KMS-11 (cell line): ENCODE measurements around the gene ADORA1.

Experiments used
- H2AFZ ChIP-seq: fragments of 200-600 bp; sonication (generic); 2 replicates; pipeline ENCODE4 v1.6.1; 2016; ENCODE audit warnings: antibody characterized with exemption, mixed run types, low read depth
- H3K27ac ChIP-seq: fragments of 200-600 bp; sonication (generic); 2 replicates; pipeline ENCODE4 v1.6.1; 2016; ENCODE audit warnings: mild to moderate bottlenecking, mixed run types
- H3K27me3 ChIP-seq: fragments of 200-600 bp; sonication (generic); 2 replicates; pipeline ENCODE4 v1.6.1; 2017; ENCODE audit warnings: mild to moderate bottlenecking, low read depth, mixed run types, moderate library complexity; ENCODE audit not compliant: insufficient read depth
- H3K36me3 ChIP-seq: fragments of 200-600 bp; sonication (generic); 2 replicates; pipeline ENCODE4 v1.6.1; 2017; ENCODE audit warnings: mild to moderate bottlenecking, mixed run types; ENCODE audit not compliant: insufficient read depth
- H3K4me1 ChIP-seq: fragments of 200-600 bp; sonication (generic); 2 replicates; pipeline ENCODE4 v1.6.1; 2016; ENCODE audit warnings: mild to moderate bottlenecking, low read depth, mixed run types; ENCODE audit not compliant: poor library complexity, severe bottlenecking
- H3K4me2 ChIP-seq: fragments of 200-600 bp; sonication (generic); 2 replicates; pipeline ENCODE4 v1.7.0; 2016; ENCODE audit warnings: mild to moderate bottlenecking, mixed run types
- H3K4me3 ChIP-seq: fragments of 200-600 bp; sonication (generic); IDR thresholded peaks from 2 replicates; pipeline ENCODE4 v1.6.1; 2017; ENCODE audit warnings: low read depth, low read length, mixed read lengths; ENCODE audit not compliant: insufficient read depth
- H3K79me2 ChIP-seq: fragments of 200-600 bp; sonication (generic); 2 replicates; pipeline ENCODE4 v1.6.1; 2016; ENCODE audit warnings: low read depth, mixed run types; ENCODE audit not compliant: insufficient read depth
- H3K9ac ChIP-seq: fragments of 200-600 bp; sonication (generic); 2 replicates; pipeline ENCODE4 v1.6.1; 2016; ENCODE audit warnings: mild to moderate bottlenecking, mixed run types
- H4K20me1 ChIP-seq: fragments of 200-600 bp; sonication (generic); 2 replicates; pipeline ENCODE4 v1.6.1; 2016; ENCODE audit warnings: mild to moderate bottlenecking, mixed run types; ENCODE audit not compliant: insufficient read depth
- TF ChIP-seq, protein P1 (sequence below): fragments of 200-600 bp; sonication (generic); conservative IDR thresholded peaks from 2 replicates; pipeline ENCODE4 v1.6.1; 2017; ENCODE audit warnings: low read depth, mild to moderate bottlenecking, antibody characterized with exemption, low read length, moderate library complexity, mixed read lengths

ADORA1 gene

DNA sequence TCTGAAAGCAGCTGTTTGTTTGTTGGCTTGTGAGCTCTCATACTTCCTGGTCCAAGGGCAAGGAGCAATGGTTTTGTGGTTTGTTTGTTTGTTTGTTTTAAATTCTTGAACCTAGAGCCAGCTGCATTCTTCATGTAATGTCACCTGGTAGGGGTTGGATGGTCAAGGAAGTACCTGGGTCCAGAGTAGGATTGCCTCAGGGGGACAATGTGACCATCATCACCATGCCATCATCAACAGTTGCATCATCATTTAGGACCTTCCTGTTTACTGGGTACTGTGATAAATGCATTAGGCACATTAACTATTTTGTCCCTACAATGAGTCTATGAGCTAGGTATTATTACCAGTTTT is 27.0 kb upstream of the ADORA1 start:
- H3K9ac ChIP-seq, result no peak overlapping the region
- H2AFZ ChIP-seq, result no peak overlapping the region
- no peaks in the 10 kb centered on the region for H3K4me1 ChIP-seq
- no peak overlapping the region for H3K4me2 ChIP-seq
- TF ChIP-seq, protein P1, sequence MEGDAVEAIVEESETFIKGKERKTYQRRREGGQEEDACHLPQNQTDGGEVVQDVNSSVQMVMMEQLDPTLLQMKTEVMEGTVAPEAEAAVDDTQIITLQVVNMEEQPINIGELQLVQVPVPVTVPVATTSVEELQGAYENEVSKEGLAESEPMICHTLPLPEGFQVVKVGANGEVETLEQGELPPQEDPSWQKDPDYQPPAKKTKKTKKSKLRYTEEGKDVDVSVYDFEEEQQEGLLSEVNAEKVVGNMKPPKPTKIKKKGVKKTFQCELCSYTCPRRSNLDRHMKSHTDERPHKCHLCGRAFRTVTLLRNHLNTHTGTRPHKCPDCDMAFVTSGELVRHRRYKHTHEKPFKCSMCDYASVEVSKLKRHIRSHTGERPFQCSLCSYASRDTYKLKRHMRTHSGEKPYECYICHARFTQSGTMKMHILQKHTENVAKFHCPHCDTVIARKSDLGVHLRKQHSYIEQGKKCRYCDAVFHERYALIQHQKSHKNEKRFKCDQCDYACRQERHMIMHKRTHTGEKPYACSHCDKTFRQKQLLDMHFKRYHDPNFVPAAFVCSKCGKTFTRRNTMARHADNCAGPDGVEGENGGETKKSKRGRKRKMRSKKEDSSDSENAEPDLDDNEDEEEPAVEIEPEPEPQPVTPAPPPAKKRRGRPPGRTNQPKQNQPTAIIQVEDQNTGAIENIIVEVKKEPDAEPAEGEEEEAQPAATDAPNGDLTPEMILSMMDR, result no peak
- no peak overlapping the region for H3K4me3 ChIP-seq
- no peaks in the 10 kb centered on the region for H3K79me2 ChIP-seq
- no peak overlapping the region for H3K27ac ChIP-seq
- H3K36me3 ChIP-seq, result no peaks in the 10 kb centered on the region
- no peaks in the 10 kb centered on the region for H3K27me3 ChIP-seq
- no peaks in the 10 kb centered on the region for H4K20me1 ChIP-seq

DNA sequence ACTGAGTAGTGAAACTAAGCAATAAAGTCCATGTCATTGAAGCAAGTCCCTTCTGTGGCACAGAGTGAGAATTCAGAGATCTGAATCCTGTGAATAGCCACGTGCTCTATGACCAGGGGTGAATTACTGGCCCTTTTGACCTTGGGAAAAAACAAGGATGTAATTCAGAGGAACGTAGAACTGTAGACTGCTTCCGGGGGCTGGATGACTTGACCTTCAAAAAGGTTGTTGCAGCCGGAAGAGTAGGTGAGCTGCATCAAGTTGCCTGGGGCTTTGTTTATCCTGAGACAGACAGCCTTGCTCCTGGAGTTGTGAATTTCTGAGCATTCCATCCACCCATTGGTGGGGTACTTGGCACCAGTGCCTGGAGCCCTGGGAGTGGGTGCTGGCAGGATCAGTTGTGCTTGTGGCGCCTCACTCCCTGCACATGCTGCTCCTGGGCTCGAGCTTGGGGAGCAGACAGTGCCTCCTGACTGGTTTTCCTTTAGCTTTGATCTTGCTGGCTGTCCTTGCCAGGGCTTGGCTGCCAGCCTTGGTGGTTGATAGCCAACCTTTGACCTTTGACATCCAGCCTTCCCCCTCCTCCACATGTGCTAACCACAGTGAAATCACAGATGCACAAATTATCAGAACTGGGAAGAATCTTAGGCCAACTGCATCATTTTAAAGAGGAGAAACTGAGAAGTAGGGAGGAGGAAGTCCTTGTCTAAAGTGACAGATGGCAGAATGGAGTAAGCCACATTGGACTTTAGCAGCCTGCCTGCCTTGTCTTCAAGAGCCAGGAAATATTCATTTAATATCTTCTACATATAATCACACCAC is 25.5 kb upstream of the ADORA1 start:
- no peak overlapping the region for H3K27ac ChIP-seq
- no peak overlapping the region for H3K9ac ChIP-seq
- H3K27me3 ChIP-seq, result no peaks in the 10 kb centered on the region
- no peaks in the 10 kb centered on the region for H3K79me2 ChIP-seq
- no peaks in the 10 kb centered on the region for H4K20me1 ChIP-seq
- no peak overlapping the region for H2AFZ ChIP-seq
- H3K36me3 ChIP-seq, result no peaks in the 10 kb centered on the region
- no peaks in the 10 kb centered on the region for H3K4me1 ChIP-seq
- H3K4me2 ChIP-seq, result no peak overlapping the region
- no peak overlapping the region for H3K4me3 ChIP-seq
- TF ChIP-seq, protein P1, result no peak

DNA sequence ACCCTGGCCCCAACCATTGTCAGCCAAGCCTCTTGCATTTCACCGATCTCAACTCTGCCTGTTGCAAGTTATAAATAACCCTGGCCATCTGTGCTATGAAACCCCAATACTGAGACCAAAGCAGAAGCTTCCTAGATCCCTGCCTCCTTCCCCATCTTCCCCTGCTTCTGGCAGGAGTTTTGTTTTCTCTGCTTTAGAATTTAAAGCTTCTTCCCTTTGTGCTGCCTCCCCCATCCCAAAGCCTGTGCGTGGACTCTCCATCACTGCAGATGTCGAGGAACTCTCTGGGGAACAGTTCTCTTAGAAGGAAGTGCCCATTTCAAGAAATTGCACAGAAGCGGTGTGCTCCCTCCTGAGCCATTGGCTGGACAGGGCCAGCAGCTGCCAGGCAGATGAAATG is 24.3 kb upstream of the ADORA1 start:
- Histone ChIP-seq H3K27ac (no peak overlapping the region), H3K27me3 (no peaks in the 10 kb centered on the region)
- TF ChIP-seq, protein P1, result no peak

DNA sequence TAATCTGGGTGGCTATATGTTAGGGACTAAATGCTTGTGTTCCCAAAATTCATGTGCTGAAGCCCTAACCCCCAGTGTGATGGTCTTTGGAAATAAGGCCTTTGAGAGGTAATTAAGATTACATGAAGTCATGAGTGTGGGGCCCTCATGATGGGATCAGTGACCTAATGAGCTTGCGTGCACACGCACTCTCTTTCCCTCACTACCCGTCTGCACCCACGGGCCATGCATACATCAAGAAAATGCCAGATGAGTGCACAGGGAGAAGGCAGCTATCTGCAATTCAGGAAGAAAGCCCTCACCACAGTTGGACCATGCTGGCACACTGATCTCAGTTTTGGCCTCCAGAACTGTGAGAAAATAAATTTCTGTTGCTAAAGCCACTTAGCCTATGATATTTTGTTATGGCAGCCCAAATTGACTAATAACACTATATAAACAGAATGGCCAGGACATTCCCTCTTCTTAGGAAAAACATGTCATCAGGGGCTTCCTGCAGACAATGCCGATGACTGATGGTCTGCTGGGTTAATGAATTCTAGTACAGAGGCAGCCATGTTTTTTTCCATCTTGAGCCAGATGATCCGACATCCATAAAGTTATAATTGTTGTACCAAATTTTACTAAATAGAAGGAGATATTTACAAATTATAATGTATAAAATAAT is 23.6 kb upstream of the ADORA1 start:
- H3K4me1 ChIP-seq, result no peaks in the 10 kb centered on the region
- no peaks in the 10 kb centered on the region for H3K27me3 ChIP-seq
- H3K4me2 ChIP-seq, result no peak overlapping the region
- no peak overlapping the region for H3K4me3 ChIP-seq
- TF ChIP-seq, protein P1, result no peak
- no peak overlapping the region for H2AFZ ChIP-seq
- no peaks in the 10 kb centered on the region for H3K36me3 ChIP-seq
- no peaks in the 10 kb centered on the region for H3K79me2 ChIP-seq
- no peaks in the 10 kb centered on the region for H4K20me1 ChIP-seq
- H3K9ac ChIP-seq, result no peak overlapping the region
- no peak overlapping the region for H3K27ac ChIP-seq

More for the DNA sequence above, 24.3 kb upstream of the ADORA1 start:
- no peak overlapping the region for H3K9ac ChIP-seq
- no peaks in the 10 kb centered on the region for H4K20me1 ChIP-seq
- H3K4me2 ChIP-seq, result no peak overlapping the region
- H2AFZ ChIP-seq, result no peak overlapping the region
- H3K36me3 ChIP-seq, result no peaks in the 10 kb centered on the region
- H3K4me3 ChIP-seq, result no peak overlapping the region
- no peaks in the 10 kb centered on the region for H3K4me1 ChIP-seq
- H3K79me2 ChIP-seq, result no peaks in the 10 kb centered on the region
